Measurements from ENCODE around the gene SLAIN1.

SLAIN1 gene

DNA sequence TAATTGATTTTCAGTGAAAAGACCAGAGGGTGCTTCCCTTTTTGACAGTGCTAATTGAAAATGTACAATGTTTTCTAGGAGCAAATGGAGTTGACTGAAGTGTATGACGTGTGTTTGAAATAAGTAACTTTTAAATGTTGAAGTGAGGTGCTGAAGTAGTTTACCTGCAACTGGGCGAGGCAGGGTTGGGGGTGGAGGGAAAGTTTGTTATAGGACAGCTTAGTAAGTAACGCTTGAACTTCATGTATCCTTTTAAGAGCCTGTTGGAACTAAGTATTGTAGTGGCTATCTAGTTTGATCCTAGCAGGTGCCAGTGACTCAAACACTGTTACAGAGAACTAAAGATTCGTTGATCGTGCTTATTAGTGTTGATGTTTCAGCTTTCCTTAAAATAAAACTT, 5.9 kb downstream of the SLAIN1 start:
- DNase-seq, result no peak

GRCh38 chr13:77714119-77714755, 16.8 kb downstream of the SLAIN1 start:
- DNase-seq, result no peak

- DNase-seq, result no peak
Measured at GRCh38 chr13:77715233-77715891, 17.9 kb downstream of the SLAIN1 start.

GRCh38 chr13:77716692-77717091, 19.2 kb downstream of the SLAIN1 start:
- DNase-seq, result no peak

DNA sequence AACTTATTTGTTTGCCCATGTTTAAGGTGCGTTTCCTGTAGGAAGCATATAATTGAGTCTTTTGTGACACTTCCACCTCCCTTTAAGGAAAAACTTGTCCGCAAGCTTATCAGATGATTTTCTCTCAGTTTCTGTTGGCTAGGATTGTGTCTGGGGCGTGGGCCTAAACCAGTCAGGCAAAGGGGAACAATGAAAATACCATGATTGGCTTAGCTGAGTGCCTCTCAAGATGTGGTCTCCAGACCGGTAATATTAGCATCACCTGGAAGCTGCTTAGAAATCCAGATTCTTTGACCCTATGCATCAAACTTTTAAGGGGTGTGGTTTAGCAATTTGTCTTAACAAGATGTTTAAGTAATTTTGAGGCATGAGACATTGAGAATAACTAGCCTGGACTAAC, 20.0 kb downstream of the SLAIN1 start:
- no peak for DNase-seq

DNA sequence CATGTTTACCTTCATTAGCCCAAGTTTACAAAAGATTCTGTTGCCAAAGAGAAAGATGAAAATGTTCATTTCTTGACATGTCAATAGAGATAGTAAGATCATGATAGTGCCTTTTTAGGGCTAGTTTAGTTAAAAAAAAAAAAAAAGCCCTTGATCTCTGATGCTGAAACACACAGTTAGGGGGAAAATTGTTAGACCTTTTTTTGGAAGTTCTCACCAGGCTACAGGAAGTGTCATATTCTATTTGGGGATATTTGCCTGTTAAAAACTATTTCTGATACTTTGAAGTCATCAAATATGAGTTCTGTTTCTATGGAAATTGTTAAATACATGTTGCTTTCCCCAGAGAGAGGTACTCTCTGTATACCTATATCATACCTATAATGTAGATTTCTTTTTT, 21.6 kb downstream of the SLAIN1 start:
- DNase-seq, result no peak

- DNase-seq, result no peak
Measured at GRCh38 chr13:77720988-77721387, 23.5 kb downstream of the SLAIN1 start.

DNA sequence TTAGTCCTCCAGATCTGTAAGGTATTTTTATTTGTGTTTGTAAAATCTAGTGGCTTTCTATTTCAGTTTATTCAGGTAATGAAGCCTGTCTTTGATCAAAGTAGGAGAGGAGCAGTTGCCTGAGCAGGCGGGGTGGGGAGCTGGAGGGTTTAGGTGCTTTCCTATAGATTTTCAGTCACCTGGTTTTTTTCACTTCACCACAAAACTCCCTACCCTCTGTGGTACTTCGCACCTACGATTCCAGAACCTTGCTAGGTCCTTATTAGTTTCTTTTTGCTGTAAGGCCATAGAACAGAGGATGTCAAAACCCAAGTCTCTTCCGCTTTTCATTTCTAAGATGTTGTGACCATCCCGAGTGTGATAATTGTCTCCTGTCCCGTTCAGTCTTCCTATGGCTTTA, 26.6 kb downstream of the SLAIN1 start:
- no peak for DNase-seq

- DNase-seq, result peak; percentile 3
Measured at GRCh38 chr13:77725071-77725470, 27.6 kb downstream of the SLAIN1 start.

GRCh38 chr13:77728265-77729125, 31.0 kb downstream of the SLAIN1 start:
- no peak for DNase-seq

DNA sequence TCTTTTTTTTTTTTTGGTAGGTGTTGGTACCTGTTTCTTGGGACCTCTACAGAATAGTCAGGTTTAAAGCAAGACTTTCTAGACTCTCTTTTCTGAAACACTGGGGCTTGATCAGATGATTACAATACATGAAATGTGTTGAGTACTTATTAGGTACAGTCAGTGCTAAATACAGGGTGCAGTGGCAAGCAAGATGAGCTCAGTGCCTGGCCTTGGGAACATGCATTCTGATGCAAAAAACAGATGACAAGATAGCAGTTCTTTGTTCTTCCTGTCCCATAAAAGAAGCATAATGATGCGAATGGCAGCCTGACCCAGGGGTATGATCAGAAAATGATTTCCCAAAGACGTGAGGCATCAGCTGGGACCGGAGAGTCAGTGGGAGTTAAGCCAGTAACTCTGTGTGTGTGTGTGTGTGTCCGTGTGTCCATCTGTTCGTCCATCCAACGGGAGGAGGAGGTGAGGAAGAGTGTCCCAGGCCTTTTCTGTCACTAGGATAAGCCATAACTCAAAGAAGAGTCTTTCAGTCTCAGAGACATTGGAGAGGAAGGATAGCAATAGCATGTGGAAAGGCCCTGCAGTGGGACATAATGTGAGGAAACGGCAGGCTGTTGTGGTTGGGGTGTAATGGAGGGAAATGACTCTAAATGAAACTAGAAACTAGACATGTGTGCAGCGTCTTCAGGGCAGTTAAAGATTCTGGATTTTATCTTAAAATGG, 32.2 kb downstream of the SLAIN1 start:
- DNase-seq, result no peak

- DNase-seq, result no peak
Measured at GRCh38 chr13:77730572-77730971, 33.1 kb downstream of the SLAIN1 start.

GRCh38 chr13:77732287-77732686, 34.8 kb downstream of the SLAIN1 start:
- DNase-seq, result no peak

GRCh38 chr13:77733674-77734073, 36.2 kb downstream of the SLAIN1 start:
- no peak for DNase-seq

DNA sequence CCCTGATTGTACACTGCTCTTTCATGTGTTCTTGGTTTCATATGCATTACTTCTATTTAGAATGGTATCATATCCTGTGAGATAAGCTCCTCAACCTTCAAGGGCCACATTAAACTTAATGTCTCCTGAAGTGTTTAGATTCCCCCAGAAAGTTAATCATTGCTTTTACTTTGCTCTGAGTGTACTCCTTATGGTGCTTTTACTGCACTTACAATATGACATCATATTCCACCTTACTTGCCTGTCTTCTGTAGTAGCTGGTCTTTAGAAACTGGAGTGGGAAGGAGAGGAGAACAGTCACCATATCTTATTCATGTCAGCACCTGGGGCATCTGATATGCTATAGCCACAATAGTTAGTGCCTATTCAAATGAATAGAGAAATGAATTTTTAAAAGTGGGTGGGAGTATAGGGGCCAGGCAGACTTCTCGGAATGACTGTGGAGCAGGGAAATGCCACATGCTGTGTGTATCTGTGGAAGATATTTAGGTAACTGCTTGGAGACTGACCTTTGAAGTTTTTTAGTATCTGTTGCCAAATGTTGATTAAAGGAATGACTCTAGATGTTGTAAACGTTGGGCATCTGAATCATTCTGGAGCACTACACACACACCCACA, 40.2 kb downstream of the SLAIN1 start:
- no peak for DNase-seq

GRCh38 chr13:77740097-77740735, 42.7 kb downstream of the SLAIN1 start:
- DNase-seq, result no peak

DNA sequence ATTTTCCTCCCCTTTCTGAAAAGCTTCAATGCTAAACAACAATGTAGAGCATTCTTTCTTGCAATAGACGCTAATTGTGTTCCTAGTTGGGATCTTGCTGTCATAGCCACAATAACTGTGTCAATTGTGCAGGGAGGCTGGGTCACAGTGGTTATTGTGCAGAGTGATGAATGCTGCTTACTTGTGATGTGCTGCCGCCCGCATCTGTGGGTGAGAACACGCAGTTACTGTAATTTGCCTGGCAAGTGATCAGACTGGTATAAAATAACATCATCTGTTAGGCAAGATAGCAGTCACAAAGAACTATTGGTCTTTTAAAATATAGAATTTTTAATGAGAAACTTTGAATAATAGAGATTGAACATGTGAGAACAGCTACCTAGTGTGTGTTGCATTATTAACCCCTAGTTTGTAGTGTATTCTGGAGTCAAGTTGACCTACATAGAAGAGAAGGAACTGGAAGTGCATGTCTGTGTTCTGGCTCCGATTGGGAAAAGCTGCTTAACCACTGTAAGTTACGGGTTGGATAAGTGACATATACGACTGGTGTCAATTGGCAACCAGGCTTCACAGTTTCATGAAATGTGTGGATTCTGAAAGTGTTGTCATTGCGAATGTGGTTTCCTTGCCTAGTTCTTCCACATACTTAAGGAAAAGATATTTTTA, 43.6 kb downstream of the SLAIN1 start:
- DNase-seq, result no peak

DNA sequence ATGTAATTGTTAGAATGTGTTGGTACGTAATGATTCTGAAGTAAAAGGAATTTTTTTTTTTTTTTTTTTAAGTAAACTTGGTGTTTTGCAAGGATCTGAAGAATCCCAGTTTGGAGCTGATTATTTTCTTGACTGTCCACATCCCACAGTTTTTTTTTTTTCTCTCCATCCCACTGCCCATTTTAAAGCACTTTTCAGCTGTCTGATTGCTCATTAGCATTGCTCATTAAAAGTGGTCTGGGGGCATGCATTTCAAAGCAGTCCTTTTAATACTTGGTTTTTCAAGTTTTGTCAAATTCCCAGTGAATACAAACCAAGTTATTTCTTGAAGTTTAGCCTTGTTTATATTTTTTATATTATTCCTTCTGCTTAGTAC, 44.1 kb downstream of the SLAIN1 start:
- no peak for DNase-seq

DNA sequence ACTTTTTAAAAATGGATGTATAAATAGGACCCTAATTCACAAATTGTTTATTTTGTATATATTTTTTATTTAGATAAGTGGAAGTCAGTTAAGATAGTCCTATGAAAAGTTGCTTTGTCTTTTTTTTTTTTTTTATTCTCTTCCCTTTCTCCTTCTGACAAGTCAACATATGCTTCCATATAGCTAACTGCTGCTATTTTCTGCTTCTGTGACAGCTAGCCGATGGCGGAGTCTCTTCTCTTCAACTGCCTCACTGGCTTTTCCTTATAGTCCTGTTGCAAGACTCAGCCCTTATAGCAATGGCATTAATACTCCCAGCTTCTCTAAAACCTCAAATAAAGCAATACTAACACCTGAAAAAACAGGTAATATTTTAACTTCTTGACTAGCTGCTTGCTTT, 45.3 kb downstream of the SLAIN1 start:
- no peak for DNase-seq

- DNase-seq, result no peak
Measured at GRCh38 chr13:77745784-77746183, 48.3 kb downstream of the SLAIN1 start.

GRCh38 chr13:77749344-77749880, 51.9 kb downstream of the SLAIN1 start:
- no peak for DNase-seq

All from right kidney (tissue), 1 donor.